GM12873 (cell line): ENCODE measurements around the gene TMEM131L.

Experiments
- CTCF ChIP-seq: IDR thresholded peaks from 2 replicates; pipeline ENCODE4 v1.5.1; 2012; ENCODE audit warnings: low read depth, mild to moderate bottlenecking, moderate library complexity, low read length, control low read depth; ENCODE audit not compliant: insufficient read depth; ENCODE audit errors: missing control alignments

TMEM131L gene

GRCh38 chr4:153679486-153679885 is 213.3 kb downstream of the TMEM131L start:
- no peak for TF ChIP-seq CTCF

DNA sequence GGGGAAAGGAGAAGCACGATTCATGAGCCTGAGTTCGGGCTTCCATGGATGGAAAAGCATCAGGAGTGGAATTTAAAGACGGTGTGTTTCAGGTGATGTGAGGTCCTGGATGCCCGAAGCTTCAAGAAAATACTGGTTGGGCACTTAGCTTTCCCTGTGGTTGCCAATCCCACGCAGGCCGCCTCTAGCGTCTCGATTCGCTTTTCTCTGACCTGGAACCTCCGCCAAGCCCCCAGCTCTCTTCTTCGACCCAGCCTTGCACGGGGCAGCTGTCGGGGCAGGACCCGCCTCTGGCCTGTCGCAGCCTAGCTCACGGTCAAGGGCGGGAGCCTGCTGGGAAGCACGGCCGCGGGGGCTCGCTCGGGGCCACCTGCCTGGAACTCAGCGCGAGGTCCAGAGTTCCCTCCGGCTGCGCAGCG is 217.6 kb downstream of the TMEM131L start:
- no peak for TF ChIP-seq CTCF

- no peak for TF ChIP-seq CTCF
Observed at GRCh38 chr4:153684182-153684970, 218.2 kb downstream of the TMEM131L start, which contains the start of gene TLR2. Gene TLR2 (plus strand): TSS chr4:153684280. CDS start chr4:153702908, 18,628 bp downstream.

DNA sequence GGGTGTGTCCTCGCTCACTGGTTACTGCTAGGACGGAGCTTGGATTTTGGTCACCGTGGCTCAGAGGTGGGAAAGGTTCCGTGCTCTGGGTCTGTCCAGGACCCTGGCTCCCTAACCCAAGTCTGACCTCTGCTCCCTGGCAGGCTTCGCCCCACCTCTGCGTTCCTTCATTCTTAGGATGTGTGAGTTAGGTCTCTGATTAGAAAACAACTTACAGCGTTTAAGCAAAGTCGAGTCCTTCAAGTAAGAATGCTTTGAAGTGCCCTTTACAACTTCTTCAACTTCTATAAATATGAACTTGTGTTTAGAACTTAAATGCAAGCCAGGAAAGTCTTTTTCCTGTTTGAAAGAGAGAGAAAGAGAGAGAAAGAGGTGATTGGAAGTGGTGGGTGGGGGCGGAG is 218.8 kb downstream of the TMEM131L start:
- no peak for TF ChIP-seq CTCF
